NCI-H226 (cell line): ENCODE data around the gene BRD9.
"Not testable (repeated sequence)": the region's sequence is repeated elsewhere in the genome, so short reads cannot be mapped to it uniquely, and the experiment has no call there.

Experiments
- DNase-seq: peaks from one replicate; pipeline ENCODE4 v3.0.0-alpha.2; 2015

Gene BRD9

GRCh38 chr5:900781-901180, 8.2 kb upstream of the BRD9 start:
- DNase-seq, result no peak

- no peak for DNase-seq
Measured at GRCh38 chr5:893711-894110, 1.1 kb upstream of the BRD9 start.

- no peak for DNase-seq
Measured at GRCh38 chr5:893137-893506, 521 bp upstream of the BRD9 start.

GRCh38 chr5:891837-892393, 686 bp downstream of the BRD9 start:
- DNase-seq, result no peak

GRCh38 chr5:891117-891836, 1.3 kb downstream of the BRD9 start:
- DNase-seq, result no peak

GRCh38 chr5:889075-889710, 3.4 kb downstream of the BRD9 start:
- DNase-seq, result no peak

- no peak for DNase-seq
Measured at GRCh38 chr5:888638-889035, 4.0 kb downstream of the BRD9 start.

GRCh38 chr5:887947-888637, 4.5 kb downstream of the BRD9 start:
- DNase-seq, result no peak

GRCh38 chr5:886716-887325, 5.8 kb downstream of the BRD9 start:
- no peak for DNase-seq

GRCh38 chr5:886036-886435, 6.6 kb downstream of the BRD9 start:
- DNase-seq, result no peak

- no peak for DNase-seq
Measured at GRCh38 chr5:885529-885928, 7.1 kb downstream of the BRD9 start.

GRCh38 chr5:885127-885442, 7.5 kb downstream of the BRD9 start:
- DNase-seq, result no peak

GRCh38 chr5:884345-885126, 8.1 kb downstream of the BRD9 start:
- no peak for DNase-seq

GRCh38 chr5:883475-884181, 9.0 kb downstream of the BRD9 start:
- DNase-seq, result no peak

- no peak for DNase-seq
Measured at GRCh38 chr5:882253-883183, 10.1 kb downstream of the BRD9 start.

GRCh38 chr5:881551-881935, 11.1 kb downstream of the BRD9 start:
- DNase-seq, result no peak

- DNase-seq, result no peak
Measured at GRCh38 chr5:880816-881550, 11.6 kb downstream of the BRD9 start.

- not testable (repeated sequence) for DNase-seq
Measured at GRCh38 chr5:878677-879076, 13.9 kb downstream of the BRD9 start.

- no peak for DNase-seq
Measured at GRCh38 chr5:878125-878524, 14.5 kb downstream of the BRD9 start.
